ENCODE results near the gene CENPC.

DNA sequence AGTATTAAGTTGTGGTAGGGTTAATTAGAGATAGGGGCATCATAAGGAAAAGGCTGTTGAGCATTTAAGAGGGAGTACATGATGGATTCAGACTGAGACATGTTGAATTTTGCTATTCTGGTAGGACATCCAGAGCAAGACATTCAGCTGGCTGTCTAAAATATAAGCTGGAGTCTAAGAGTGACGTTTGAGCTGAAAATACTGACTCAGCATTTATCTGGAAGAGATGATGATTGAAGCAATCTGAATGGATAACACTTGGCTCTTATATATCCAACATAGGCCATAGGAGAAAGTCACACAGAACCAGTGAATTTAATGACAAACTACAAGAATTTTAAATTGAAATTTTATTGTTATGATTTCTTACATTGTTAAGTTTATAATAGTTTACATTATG lies 114.3 kb downstream of the CENPC start:
- TF ChIP-seq POLR2A (IDR thresholded peaks at IDR 0.05) (no peak), EP300 (IDR thresholded peaks at IDR 0.05) (no peak)
- TF ChIP-seq, protein P1, sequence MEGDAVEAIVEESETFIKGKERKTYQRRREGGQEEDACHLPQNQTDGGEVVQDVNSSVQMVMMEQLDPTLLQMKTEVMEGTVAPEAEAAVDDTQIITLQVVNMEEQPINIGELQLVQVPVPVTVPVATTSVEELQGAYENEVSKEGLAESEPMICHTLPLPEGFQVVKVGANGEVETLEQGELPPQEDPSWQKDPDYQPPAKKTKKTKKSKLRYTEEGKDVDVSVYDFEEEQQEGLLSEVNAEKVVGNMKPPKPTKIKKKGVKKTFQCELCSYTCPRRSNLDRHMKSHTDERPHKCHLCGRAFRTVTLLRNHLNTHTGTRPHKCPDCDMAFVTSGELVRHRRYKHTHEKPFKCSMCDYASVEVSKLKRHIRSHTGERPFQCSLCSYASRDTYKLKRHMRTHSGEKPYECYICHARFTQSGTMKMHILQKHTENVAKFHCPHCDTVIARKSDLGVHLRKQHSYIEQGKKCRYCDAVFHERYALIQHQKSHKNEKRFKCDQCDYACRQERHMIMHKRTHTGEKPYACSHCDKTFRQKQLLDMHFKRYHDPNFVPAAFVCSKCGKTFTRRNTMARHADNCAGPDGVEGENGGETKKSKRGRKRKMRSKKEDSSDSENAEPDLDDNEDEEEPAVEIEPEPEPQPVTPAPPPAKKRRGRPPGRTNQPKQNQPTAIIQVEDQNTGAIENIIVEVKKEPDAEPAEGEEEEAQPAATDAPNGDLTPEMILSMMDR (IDR thresholded peaks at IDR 0.05), result no peak

All from tibial nerve (tissue), 4 donors.